Mammary epithelial cell (primary cell): ENCODE measurements around the gene RPS6KA5.

ENCODE experiments used
- EZH2 ChIP-seq: IDR thresholded peaks from 2 replicates; pipeline ENCODE4 v1.6.1; 2012; ENCODE audit warnings: low read length, inconsistent platforms, borderline replicate concordance
- TF ChIP-seq, protein P1 (sequence below), 2 donors: IDR thresholded peaks in 1 of 2; conservative IDR thresholded peaks in 1 of 2; 2 replicates each; pipeline ENCODE4 v1.5.1; 2011 to 2012; ENCODE audit warnings: inconsistent platforms in 2 of 2, low read length in 2 of 2, mild to moderate bottlenecking in 2 of 2, control low read depth in 1 of 2, low read depth in 1 of 2; ENCODE audit not compliant: insufficient read depth in 1 of 2; ENCODE audit errors: extremely low read depth in 1 of 2

DNA sequence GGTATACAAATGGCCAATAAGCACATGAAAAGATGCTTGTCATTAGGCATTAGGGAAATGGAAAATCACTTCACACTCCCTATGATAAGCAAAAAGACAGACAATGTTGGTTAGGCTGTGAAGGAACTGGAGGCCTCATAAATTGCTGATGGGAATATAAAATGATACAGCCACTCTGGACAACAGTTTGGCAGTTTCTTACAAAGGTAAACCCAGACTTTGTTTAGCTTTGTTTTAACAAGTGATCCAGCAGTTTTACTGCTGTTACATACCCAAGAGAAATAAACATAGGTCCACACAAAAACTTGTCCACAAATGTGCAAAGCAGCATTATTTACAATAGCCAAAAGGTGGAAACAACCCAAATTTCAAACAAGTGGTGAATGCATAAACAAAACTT lies 5.4 kb downstream of the RPS6KA5 start:
- TF ChIP-seq, protein P1, sequence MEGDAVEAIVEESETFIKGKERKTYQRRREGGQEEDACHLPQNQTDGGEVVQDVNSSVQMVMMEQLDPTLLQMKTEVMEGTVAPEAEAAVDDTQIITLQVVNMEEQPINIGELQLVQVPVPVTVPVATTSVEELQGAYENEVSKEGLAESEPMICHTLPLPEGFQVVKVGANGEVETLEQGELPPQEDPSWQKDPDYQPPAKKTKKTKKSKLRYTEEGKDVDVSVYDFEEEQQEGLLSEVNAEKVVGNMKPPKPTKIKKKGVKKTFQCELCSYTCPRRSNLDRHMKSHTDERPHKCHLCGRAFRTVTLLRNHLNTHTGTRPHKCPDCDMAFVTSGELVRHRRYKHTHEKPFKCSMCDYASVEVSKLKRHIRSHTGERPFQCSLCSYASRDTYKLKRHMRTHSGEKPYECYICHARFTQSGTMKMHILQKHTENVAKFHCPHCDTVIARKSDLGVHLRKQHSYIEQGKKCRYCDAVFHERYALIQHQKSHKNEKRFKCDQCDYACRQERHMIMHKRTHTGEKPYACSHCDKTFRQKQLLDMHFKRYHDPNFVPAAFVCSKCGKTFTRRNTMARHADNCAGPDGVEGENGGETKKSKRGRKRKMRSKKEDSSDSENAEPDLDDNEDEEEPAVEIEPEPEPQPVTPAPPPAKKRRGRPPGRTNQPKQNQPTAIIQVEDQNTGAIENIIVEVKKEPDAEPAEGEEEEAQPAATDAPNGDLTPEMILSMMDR (conservative IDR thresholded peaks at IDR 0.05 in 1 of 2, IDR thresholded peaks at IDR 0.05 in 1 of 2; ENCODE audit: extremely low read depth in 1 of 2, insufficient read depth in 1 of 2, low read depth in 1 of 2, low read length in 2 of 2) = no peak
- no peak for TF ChIP-seq EZH2
